NCI-H2107 (cell line): ENCODE data around the gene KANSL3.
"Not testable (repeated sequence)": the region's sequence is repeated elsewhere in the genome, so short reads cannot be mapped to it uniquely, and the experiment has no call there.

ENCODE experiments used
- DNase-seq: peaks from one replicate; lab custom pipeline; 2025; lab: John Stamatoyannopoulos, UW

The KANSL3 gene

GRCh38 chr2:96557421-96557820 is 80.7 kb downstream of the KANSL3 start:
- not testable (repeated sequence) for DNase-seq

- DNase-seq, result no peak
Observed at GRCh38 chr2:96556441-96557330, 81.4 kb downstream of the KANSL3 start.

- DNase-seq, result no peak
Observed at GRCh38 chr2:96555146-96555610, 82.9 kb downstream of the KANSL3 start.

- DNase-seq, result no peak
Observed at GRCh38 chr2:96554293-96555145, 83.6 kb downstream of the KANSL3 start.

- not testable (repeated sequence) for DNase-seq
Observed at GRCh38 chr2:96553957-96554292, 84.2 kb downstream of the KANSL3 start.

GRCh38 chr2:96553176-96553956 is 84.7 kb downstream of the KANSL3 start:
- DNase-seq, result no peak

- no peak for DNase-seq
Observed at GRCh38 chr2:96552315-96553175, 85.6 kb downstream of the KANSL3 start.

GRCh38 chr2:96551605-96552314 is 86.4 kb downstream of the KANSL3 start:
- no peak for DNase-seq

GRCh38 chr2:96550787-96551604 is 87.1 kb downstream of the KANSL3 start:
- no peak for DNase-seq

- no peak for DNase-seq
Observed at GRCh38 chr2:96549967-96550786, 87.9 kb downstream of the KANSL3 start.

GRCh38 chr2:96549466-96549785 is 88.7 kb downstream of the KANSL3 start:
- DNase-seq, result no peak

- DNase-seq, result no peak
Observed at GRCh38 chr2:96548558-96549465, 89.3 kb downstream of the KANSL3 start.

- DNase-seq, result no peak
Observed at GRCh38 chr2:96547731-96548171, 90.4 kb downstream of the KANSL3 start.

- DNase-seq, result no peak
Observed at GRCh38 chr2:96547203-96547641, 90.9 kb downstream of the KANSL3 start.

GRCh38 chr2:96546797-96547196 is 91.3 kb downstream of the KANSL3 start:
- no peak for DNase-seq

GRCh38 chr2:96546321-96546720 is 91.8 kb downstream of the KANSL3 start:
- DNase-seq, result no peak
